Neural progenitor cell (in vitro differentiated cells): ENCODE results near the gene SCAMP2.

Experiments used
- EZH2 ChIP-seq: fragments of 200-600 bp; sonication (generic); IDR thresholded peaks from 2 replicates; pipeline ENCODE4 v1.6.1; 2017; ENCODE audit warnings: antibody characterized with exemption, mild to moderate bottlenecking, moderate library complexity
- EZH2phosphoT487 ChIP-seq: fragments of 200-600 bp; sonication (generic); IDR thresholded peaks from 2 replicates; pipeline ENCODE4 v1.6.1; 2017; ENCODE audit warnings: antibody characterized with exemption
- TF ChIP-seq, protein P1 (sequence below): fragments of 200-600 bp; sonication (generic); IDR thresholded peaks from 2 replicates; pipeline ENCODE4 v1.5.1; 2017; ENCODE audit warnings: antibody characterized with exemption, mild to moderate bottlenecking

DNA sequence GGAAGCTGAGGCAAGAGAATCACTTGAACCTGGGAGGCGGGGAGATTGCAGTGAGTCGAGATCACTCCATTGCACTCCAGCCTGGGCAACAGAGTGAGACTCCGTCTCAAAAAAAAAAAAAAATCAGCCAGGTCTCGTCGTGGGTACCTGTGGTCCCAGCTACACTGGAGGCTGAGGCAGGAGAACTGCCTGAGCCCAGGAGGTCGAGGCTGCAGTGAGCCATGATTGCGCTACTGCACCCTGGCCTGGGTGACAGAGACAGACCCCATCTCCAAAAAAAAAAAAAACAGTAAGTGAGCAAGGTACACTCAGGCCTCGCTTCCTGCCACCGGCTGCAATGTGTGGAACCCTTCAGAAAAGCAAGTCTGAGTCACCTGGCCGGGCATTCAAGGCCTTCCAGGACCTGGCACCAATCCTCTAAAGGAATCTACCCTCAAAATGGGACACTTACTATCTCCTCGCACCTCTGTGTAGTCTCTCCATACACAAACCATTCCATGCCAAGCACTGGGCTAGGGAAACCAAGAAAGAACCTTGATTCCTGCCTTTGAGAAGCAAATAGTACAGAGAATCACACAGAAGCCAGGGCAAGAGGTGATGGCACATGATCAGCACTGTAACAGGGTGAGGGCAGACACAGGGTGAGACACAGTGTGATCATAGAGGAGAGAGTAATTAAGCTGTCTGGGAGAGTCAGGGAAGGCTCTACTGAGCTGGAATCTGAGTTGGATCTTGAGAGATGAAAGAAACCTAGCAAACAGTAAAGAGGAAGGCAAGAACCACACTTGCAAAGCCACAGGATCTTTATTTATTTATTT, 9.7 kb downstream of the SCAMP2 start:
- TF ChIP-seq, protein P1, sequence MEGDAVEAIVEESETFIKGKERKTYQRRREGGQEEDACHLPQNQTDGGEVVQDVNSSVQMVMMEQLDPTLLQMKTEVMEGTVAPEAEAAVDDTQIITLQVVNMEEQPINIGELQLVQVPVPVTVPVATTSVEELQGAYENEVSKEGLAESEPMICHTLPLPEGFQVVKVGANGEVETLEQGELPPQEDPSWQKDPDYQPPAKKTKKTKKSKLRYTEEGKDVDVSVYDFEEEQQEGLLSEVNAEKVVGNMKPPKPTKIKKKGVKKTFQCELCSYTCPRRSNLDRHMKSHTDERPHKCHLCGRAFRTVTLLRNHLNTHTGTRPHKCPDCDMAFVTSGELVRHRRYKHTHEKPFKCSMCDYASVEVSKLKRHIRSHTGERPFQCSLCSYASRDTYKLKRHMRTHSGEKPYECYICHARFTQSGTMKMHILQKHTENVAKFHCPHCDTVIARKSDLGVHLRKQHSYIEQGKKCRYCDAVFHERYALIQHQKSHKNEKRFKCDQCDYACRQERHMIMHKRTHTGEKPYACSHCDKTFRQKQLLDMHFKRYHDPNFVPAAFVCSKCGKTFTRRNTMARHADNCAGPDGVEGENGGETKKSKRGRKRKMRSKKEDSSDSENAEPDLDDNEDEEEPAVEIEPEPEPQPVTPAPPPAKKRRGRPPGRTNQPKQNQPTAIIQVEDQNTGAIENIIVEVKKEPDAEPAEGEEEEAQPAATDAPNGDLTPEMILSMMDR = no peak
- TF ChIP-seq EZH2 (no peak), EZH2phosphoT487 (no peak)
